Activated naive CD8-positive, alpha-beta T cell treated with anti-CD3 and anti-CD28 coated beads, Interleukin-2, amount 50 U/mL, for 24 hours (primary cell): ENCODE results near the gene MTR.

Experiments used
- ATAC-seq: fragments of 150-1000 bp; cut with Tn5 transposase; one replicate; pipeline ENCODE4 v1.10.0; 2021
- DNase-seq: peaks from one replicate; pipeline ENCODE4 v3.0.0; 2021
- H3K27ac Mint-ChIP-seq: one replicate; pipeline ENCODE4 v1.8.0; 2021; ENCODE audit warnings: mild to moderate bottlenecking, mixed read lengths
- H3K27me3 Mint-ChIP-seq: one replicate; pipeline ENCODE4 v1.8.0; 2021; ENCODE audit warnings: mixed read lengths
- H3K36me3 Mint-ChIP-seq: one replicate; pipeline ENCODE4 v1.8.0; 2021; ENCODE audit warnings: low read depth, mixed read lengths
- H3K4me1 Mint-ChIP-seq: one replicate; pipeline ENCODE4 v1.8.0; 2021; ENCODE audit warnings: mixed read lengths
- H3K4me3 Mint-ChIP-seq: one replicate; pipeline ENCODE4 v1.8.0; 2021; ENCODE audit warnings: mild to moderate bottlenecking, moderate library complexity, mixed read lengths
- H3K9me3 Mint-ChIP-seq: one replicate; pipeline ENCODE4 v1.8.0; 2021; ENCODE audit warnings: mixed read lengths

The MTR gene

DNA sequence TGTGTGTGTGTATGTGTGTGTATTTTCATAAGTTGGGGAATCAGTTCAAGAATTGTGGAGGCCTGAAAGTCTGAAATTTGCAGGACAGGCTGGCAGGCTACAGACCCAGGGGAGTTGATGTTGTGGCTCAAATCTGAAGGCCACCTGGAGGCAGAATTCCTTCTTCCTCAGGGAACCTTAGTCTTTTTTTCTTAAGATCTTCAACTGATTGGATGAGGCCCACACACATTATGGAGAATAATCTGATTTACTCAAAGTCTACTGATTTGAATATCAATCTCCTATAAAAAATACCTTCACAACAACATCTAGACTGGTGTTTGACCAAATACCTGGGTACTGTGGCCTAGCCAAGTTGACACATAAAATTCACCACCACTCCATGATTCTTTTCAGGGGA lies 147.3 kb downstream of the MTR start:
- no peak for ATAC-seq
- DNase-seq: no peak
- Mint-ChIP-seq H3K36me3 (no peaks in the 10 kb centered on the region), H3K9me3 (no peaks in the 10 kb centered on the region), H3K27ac (no peak overlapping the region), H3K4me1 (no peaks in the 10 kb centered on the region), H3K27me3 (peaks cover 2% of the 10 kb centered on the region), H3K4me3 (no peak overlapping the region)

GRCh38 chr1:236944556-236944955 lies 149.5 kb downstream of the MTR start:
- DNase-seq (no peak), ATAC-seq (no peak)
- Mint-ChIP-seq H3K4me1 (no peaks in the 10 kb centered on the region), H3K4me3 (no peak overlapping the region), H3K36me3 (no peaks in the 10 kb centered on the region), H3K27ac (no peak overlapping the region), H3K9me3 (no peaks in the 10 kb centered on the region), H3K27me3 (peaks cover 2% of the 10 kb centered on the region)

GRCh38 chr1:236945002-236945401 lies 149.9 kb downstream of the MTR start:
- Mint-ChIP-seq H3K4me1 (no peaks in the 10 kb centered on the region), H3K27ac (no peak overlapping the region), H3K36me3 (no peaks in the 10 kb centered on the region), H3K9me3 (no peaks in the 10 kb centered on the region), H3K4me3 (no peak overlapping the region), H3K27me3 (peaks cover 2% of the 10 kb centered on the region)
- DNase-seq (no peak), ATAC-seq (no peak)

DNA sequence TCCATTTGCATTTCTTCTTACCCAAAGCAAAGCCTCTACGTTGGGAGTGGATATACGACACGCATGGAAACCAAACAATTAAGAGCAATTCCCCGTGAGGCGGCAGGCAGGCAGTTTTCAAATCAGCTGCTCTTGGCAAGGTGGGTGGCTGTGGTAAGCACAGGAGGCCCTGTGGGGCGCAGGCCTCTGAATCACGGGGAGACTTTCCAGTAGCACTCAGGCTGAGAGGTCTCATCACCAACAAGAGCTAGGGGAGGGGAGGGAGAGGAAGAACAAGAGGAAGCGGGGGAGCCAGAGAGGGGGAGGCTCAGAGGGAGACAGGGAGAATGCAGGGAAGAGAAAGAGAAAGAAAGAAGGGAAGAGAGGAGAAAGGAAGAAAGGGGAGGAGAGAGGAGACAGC lies 152.7 kb downstream of the MTR start:
- Mint-ChIP-seq H3K27me3 (peaks cover 6% of the 10 kb centered on the region), H3K9me3 (no peaks in the 10 kb centered on the region), H3K27ac (no peak overlapping the region), H3K4me1 (no peaks in the 10 kb centered on the region), H3K4me3 (no peak overlapping the region), H3K36me3 (no peaks in the 10 kb centered on the region)
- no peak for ATAC-seq
- peak; percentile 1 for DNase-seq

DNA sequence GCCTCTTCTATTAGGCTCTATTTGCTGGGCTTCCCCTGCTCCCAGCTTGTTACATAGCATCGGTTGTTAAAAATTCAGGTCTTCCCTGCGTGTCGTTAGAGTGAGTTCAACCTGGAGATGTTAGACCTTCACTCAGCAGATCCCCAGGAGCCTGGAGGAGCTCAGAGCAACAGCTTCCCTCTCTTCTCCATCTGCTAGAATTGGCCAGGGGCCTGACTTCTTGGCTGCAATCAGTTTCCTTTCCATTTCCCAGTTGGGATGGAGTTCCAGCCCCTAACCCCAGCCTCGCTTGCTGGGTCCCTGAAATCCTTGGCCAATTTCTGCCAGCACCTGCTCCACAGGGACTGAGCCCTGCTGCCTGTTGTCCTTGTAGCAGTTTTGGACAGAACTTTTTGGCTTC lies 153.3 kb downstream of the MTR start:
- no peak overlapping the region for H3K4me3 Mint-ChIP-seq
- no peaks in the 10 kb centered on the region for H3K36me3 Mint-ChIP-seq
- no peaks in the 10 kb centered on the region for H3K4me1 Mint-ChIP-seq
- H3K27ac Mint-ChIP-seq: no peak overlapping the region
- no peaks in the 10 kb centered on the region for H3K9me3 Mint-ChIP-seq
- no peak for DNase-seq
- H3K27me3 Mint-ChIP-seq: peaks cover 6% of the 10 kb centered on the region
- no peak for ATAC-seq

GRCh38 chr1:236948996-236949395 lies 153.9 kb downstream of the MTR start:
- Mint-ChIP-seq H3K27me3 (peaks cover 6% of the 10 kb centered on the region), H3K4me3 (no peak overlapping the region), H3K27ac (no peak overlapping the region), H3K36me3 (no peaks in the 10 kb centered on the region), H3K4me1 (no peaks in the 10 kb centered on the region), H3K9me3 (no peaks in the 10 kb centered on the region)
- DNase-seq (no peak), ATAC-seq (no peak)

- Mint-ChIP-seq H3K27ac (no peak overlapping the region), H3K4me1 (no peaks in the 10 kb centered on the region), H3K36me3 (no peaks in the 10 kb centered on the region), H3K9me3 (peaks cover 4% of the 10 kb centered on the region), H3K27me3 (peaks cover 10% of the 10 kb centered on the region), H3K4me3 (no peak overlapping the region)
- ATAC-seq: no peak
- DNase-seq: no peak
Measured at GRCh38 chr1:236950365-236950764, 155.3 kb downstream of the MTR start.

DNA sequence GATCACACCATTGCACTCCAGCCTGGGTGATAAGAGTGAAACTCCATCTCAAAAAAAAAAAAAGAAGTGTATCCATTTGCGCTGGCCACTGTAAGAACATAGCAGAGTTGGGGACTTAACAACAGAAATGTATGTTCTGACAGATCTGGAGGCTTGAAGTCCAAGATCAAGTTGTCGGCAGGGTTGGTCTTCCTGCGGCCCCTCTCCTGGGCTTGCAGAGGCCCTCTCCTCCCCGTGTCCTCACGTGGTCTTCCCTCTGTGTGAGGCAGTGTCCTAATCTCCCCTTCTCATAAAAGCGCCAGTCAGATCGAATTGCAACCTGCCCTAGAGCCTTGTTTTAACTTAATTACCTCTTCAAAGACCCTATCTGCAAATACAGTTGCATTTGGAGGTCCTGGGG lies 156.6 kb downstream of the MTR start:
- Mint-ChIP-seq H3K27ac (no peak overlapping the region), H3K36me3 (no peaks in the 10 kb centered on the region), H3K9me3 (peaks cover 5% of the 10 kb centered on the region), H3K27me3 (peaks cover 10% of the 10 kb centered on the region), H3K4me1 (no peaks in the 10 kb centered on the region), H3K4me3 (no peak overlapping the region)
- ATAC-seq: no peak
- no peak for DNase-seq

- H3K27ac Mint-ChIP-seq: no peak overlapping the region
- no peak for ATAC-seq
- H3K9me3 Mint-ChIP-seq: peaks cover 5% of the 10 kb centered on the region
- H3K4me3 Mint-ChIP-seq: no peak overlapping the region
- no peaks in the 10 kb centered on the region for H3K36me3 Mint-ChIP-seq
- H3K4me1 Mint-ChIP-seq: no peaks in the 10 kb centered on the region
- H3K27me3 Mint-ChIP-seq: peaks cover 10% of the 10 kb centered on the region
- DNase-seq: no peak
Measured at GRCh38 chr1:236952246-236953003, 157.3 kb downstream of the MTR start.

DNA sequence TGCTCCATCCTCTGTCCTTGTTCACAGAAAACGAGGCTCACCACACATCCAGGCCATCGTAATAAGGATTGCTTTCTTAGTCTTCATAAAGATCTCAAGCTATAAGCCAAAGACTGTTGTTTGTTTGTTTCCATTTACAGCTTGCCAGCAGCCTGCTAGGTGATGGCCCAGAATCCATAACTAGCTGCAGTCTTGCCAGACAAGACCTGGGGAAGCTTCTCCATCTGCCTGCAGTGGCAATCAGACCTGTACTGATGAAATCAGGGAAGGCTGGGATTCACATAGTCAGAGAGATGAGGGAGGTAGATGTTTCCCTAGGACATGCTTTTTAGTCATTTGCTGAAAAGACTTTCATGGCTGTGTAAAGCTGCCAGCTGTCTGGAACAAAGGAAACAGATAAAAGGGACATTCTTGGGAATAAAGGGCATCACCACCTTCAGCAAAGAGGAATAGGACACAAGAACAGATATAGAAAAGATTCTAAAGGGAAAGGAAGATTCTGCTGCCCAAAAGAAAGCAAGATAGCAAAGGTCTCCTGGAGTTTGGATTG lies 158.1 kb downstream of the MTR start:
- ATAC-seq (no peak), DNase-seq (no peak)
- Mint-ChIP-seq H3K36me3 (no peaks in the 10 kb centered on the region), H3K27ac (no peak overlapping the region), H3K9me3 (peaks cover 5% of the 10 kb centered on the region), H3K27me3 (peaks cover 10% of the 10 kb centered on the region), H3K4me3 (no peak overlapping the region), H3K4me1 (no peaks in the 10 kb centered on the region)
